Measurements from ENCODE around the gene BRINP3.
"Not testable (repeated sequence)": the region's sequence is repeated elsewhere in the genome, so short reads cannot be mapped to it uniquely, and the experiment has no call there.

Gene BRINP3

GRCh38 chr1:190176776-190177175, 300.9 kb downstream of the BRINP3 start:
- no peak for DNase-seq

GRCh38 chr1:190175320-190175719, 302.3 kb downstream of the BRINP3 start:
- no peak for DNase-seq

GRCh38 chr1:190172651-190173430, 304.8 kb downstream of the BRINP3 start:
- DNase-seq, result no peak

GRCh38 chr1:190170321-190170720, 307.3 kb downstream of the BRINP3 start:
- DNase-seq, result no peak

- DNase-seq, result peak in 1 of 3 experiments; percentile 44
These were observed 308.2 kb downstream of the BRINP3 start for GRCh38 chr1:190169311-190170067.

- DNase-seq, result no peak
These were observed 308.8 kb downstream of the BRINP3 start for GRCh38 chr1:190168893-190169280.

GRCh38 chr1:190168116-190168892, 309.4 kb downstream of the BRINP3 start:
- DNase-seq, result no peak

GRCh38 chr1:190159146-190159545, 318.5 kb downstream of the BRINP3 start:
- no peak for DNase-seq

- DNase-seq, result no peak
These were observed 322.9 kb downstream of the BRINP3 start for GRCh38 chr1:190154744-190155143.

GRCh38 chr1:190147616-190148015, 330.0 kb downstream of the BRINP3 start:
- DNase-seq, result no peak

GRCh38 chr1:190144650-190145049, 333.0 kb downstream of the BRINP3 start:
- DNase-seq, result no peak

GRCh38 chr1:190140644-190141043, 337.0 kb downstream of the BRINP3 start:
- DNase-seq, result no peak

GRCh38 chr1:190138702-190139101, 339.0 kb downstream of the BRINP3 start:
- no peak for DNase-seq

GRCh38 chr1:190138266-190138665, 339.4 kb downstream of the BRINP3 start:
- DNase-seq, result no peak

- peak in 2 of 3 experiments; percentile 4 to 65 for DNase-seq
These were observed 348.3 kb downstream of the BRINP3 start for GRCh38 chr1:190129366-190129765.

- peak in 1 of 3 experiments; percentile 64 for DNase-seq
These were observed 350.9 kb downstream of the BRINP3 start for GRCh38 chr1:190126728-190127127.

GRCh38 chr1:190124068-190124467, 353.6 kb downstream of the BRINP3 start:
- no peak for DNase-seq

GRCh38 chr1:190120564-190120963, 357.1 kb downstream of the BRINP3 start:
- DNase-seq, result not testable (repeated sequence)

GRCh38 chr1:190119683-190120082, 358.0 kb downstream of the BRINP3 start:
- no peak for DNase-seq

- DNase-seq, result no peak
These were observed 360.7 kb downstream of the BRINP3 start for GRCh38 chr1:190116921-190117320.

- DNase-seq, result no peak
These were observed 372.7 kb downstream of the BRINP3 start for GRCh38 chr1:190104961-190105360.

GRCh38 chr1:190102757-190103326, 374.8 kb downstream of the BRINP3 start:
- peak in 1 of 3 experiments; percentile 35 for DNase-seq

- DNase-seq, result no peak
These were observed 375.9 kb downstream of the BRINP3 start for GRCh38 chr1:190101756-190102155.

All from NCI-H1417 (cell line).